Measurements from ENCODE around the gene CAMK2G. TPM values are rescaled to one million over a fixed set of nuclear protein-coding genes. Genes with fewer than 3 reads are reported as not detected.

Gene CAMK2G
- total and polyA plus RNA-seq, 11 donors = 8.0 to 18.6 (median 14.5) TPM

- Histone ChIP-seq H3K36me3 (no peaks in the 10 kb centered on the region), H3K27me3 (no peaks in the 10 kb centered on the region), H3K4me3 (no peak overlapping the region), H3K27ac (no peak overlapping the region), H3K9me3 (no peaks in the 10 kb centered on the region), H3K4me1 (peaks cover 20 to 40% (median 32%) of the 10 kb centered on the region in 12 donors)
- ATAC-seq (no peak), DNase-seq (no peak)
- TF ChIP-seq CTCF (IDR thresholded peaks at IDR 0.05) = no peak
- TF ChIP-seq POLR2A (IDR thresholded peaks at IDR 0.05) = no peak
- 57 to 79% (median 76%) methylated on average over 3 of the region's 3 CpGs for WGBS, 4 donors
- intact Hi-C loops (cut with DNase I) = loop anchor here in 4 of 10 donors (2.0 to 10.0 kb wide), 2 partner anchors 197 to 351 kb away; no protein-coding TSS in a partner anchor
Observed at GRCh38 chr10:73884017-73884416, 9.7 kb upstream of the CAMK2G start.

DNA sequence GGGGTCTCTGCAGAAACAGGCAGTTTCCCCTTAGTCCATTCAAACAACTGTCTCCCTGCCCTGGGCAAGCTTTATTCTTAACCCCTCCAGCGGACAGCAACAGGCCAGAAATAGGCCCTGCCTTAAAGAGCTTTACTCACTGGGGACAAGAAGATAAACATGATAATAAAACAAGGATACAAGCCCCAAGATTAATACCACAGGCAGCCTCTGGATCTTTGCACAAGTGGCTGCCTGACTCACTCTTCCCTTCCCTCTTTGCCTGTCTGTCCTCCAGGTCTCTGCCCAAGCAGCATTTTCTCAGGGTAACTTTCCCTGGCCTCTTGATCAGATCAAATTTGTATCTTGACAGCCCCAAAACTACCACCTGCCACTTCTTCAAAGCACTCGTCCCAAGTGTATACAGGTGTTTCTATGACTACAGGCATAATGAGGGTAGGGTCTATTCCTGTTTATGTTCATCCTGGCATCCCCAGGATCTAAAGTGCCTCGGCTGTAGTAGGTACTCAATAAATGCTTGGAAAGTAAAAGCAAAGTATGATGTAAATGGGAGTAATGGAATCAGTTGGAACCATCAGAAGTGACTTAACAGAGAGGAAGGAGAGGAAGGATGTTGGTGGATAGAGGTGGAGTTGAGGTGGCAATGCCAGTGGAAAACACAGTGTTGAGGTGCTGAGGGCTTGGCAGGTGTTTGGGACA, 7.0 kb upstream of the CAMK2G start:
- ATAC-seq = no peak
- intact Hi-C loops (cut with DNase I) = loop anchor here in 3 of 10 donors (10.0 kb wide), 1 partner anchor 353 kb away; no protein-coding TSS in a partner anchor
- Histone ChIP-seq H3K27me3 (no peaks in the 10 kb centered on the region), H3K4me1 (peaks cover 2 to 13% (median 6%) of the 10 kb centered on the region in 12 donors), H3K36me3 (no peaks in the 10 kb centered on the region), H3K4me3 (no peak overlapping the region), H3K27ac (no peak overlapping the region), H3K9me3 (no peaks in the 10 kb centered on the region)
- TF ChIP-seq CTCF (IDR thresholded peaks at IDR 0.05) (no peak), POLR2A (IDR thresholded peaks at IDR 0.05) (no peak)
- WGBS, 4 donors = 82 to 91% (median 87%) methylated on average over 3 of the region's 3 CpGs
- no peak for DNase-seq

DNA sequence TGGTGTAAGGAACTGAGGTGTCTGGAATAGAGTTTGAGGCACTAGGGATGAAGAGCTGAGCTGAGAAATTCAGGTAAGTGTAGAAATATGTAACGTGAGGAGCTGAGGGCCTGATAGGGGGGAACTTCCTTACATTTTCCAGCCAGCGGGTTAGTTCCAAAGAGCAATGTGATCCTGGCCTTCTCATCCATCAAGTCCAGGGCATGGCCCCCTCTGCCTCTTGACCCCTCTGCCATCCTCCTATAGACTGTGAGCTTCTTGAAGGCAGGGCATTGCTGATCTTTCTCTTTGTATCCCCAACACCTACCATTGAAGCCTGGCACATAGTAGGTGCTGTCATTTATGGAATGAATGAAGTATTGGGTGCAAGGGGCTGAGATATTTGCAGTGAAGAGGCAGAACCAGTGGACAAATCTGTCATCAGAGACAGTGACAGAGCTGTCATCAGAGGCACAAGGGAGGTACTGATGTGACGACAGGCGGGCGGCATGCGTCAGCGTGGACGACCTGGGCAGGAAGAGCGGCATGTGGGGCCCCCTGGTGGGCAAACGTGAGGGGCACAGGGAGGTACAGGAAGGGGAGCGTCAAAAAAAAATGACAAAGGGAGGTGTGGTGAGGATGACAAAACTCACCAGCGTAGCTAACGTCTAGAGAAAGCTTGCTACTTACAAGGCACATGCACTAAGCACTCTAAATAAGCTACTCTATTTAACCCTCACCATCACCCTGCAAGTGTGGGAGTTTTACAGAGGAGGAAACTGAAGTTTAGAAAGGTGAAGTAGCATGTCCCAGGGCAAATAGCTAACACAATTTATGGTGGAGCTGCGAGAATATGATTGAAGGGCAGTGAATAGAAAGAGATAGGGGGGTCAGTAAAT, 5.2 kb upstream of the CAMK2G start:
- DNase-seq (peak; percentile 84 to 94 (median 89)), ATAC-seq (peak; percentile 79 to 96 (median 92))
- TF ChIP-seq CTCF (IDR thresholded peaks at IDR 0.05) (peak; percentile 88 to 98 (median 93)), POLR2A (IDR thresholded peaks at IDR 0.05) (no peak)
- Histone ChIP-seq H3K4me3 (peak overlapping the region in 1 of 12 donors; percentile 1), H3K4me1 (peaks cover 0 to 21% (median 9%) of the 10 kb centered on the region in 12 donors), H3K27me3 (no peaks in the 10 kb centered on the region), H3K27ac (peak overlapping the region in 1 of 12 donors; percentile 6), H3K36me3 (no peaks in the 10 kb centered on the region), H3K9me3 (no peaks in the 10 kb centered on the region)
- intact Hi-C loops (cut with DNase I) = loop anchor here (1.0 to 10.0 kb wide), 4 partner anchors 30 to 355 kb away; a partner anchor contains a TSS
- WGBS, 4 donors = 15 to 17% (median 15%) methylated on average over 14 of the region's 14 CpGs

- 85 to 96% (median 92%) methylated on average over 1 of the region's 1 CpG for WGBS, 4 donors
- Histone ChIP-seq H3K9me3 (no peaks in the 10 kb centered on the region), H3K27me3 (no peaks in the 10 kb centered on the region), H3K36me3 (no peaks in the 10 kb centered on the region), H3K4me3 (no peak overlapping the region), H3K27ac (no peak overlapping the region), H3K4me1 (peaks cover 0 to 21% (median 9%) of the 10 kb centered on the region in 12 donors)
- DNase-seq (no peak), ATAC-seq (no peak)
- TF ChIP-seq POLR2A (IDR thresholded peaks at IDR 0.05) = no peak
- TF ChIP-seq CTCF (IDR thresholded peaks at IDR 0.05) = no peak
- intact Hi-C loops (cut with DNase I) = loop anchor here in 2 of 10 donors (2.0 to 5.0 kb wide), 2 partner anchors 30 to 106 kb away; a partner anchor contains a TSS
Observed at GRCh38 chr10:73878365-73878764, 4.0 kb upstream of the CAMK2G start.

All from heart left ventricle (tissue), 16 donors.